DOHH2 (cell line): ENCODE measurements around the gene COPS3.

Source experiments
- H3F3A ChIP-seq: fragments of 200-600 bp; sonication (generic), shearing (Covaris generic); 2 replicates; pipeline ENCODE4 v1.6.0; 2016; ENCODE audit warnings: antibody characterized with exemption, mild to moderate bottlenecking; ENCODE audit not compliant: control insufficient read depth, insufficient read depth
- H3K27ac ChIP-seq: fragments of 200-600 bp; sonication (generic); 2 replicates; pipeline ENCODE4 v1.5.1; 2014; ENCODE audit warnings: low read depth, mild to moderate bottlenecking, low read length, moderate library complexity
- H3K27me3 ChIP-seq: fragments of 200-600 bp; sonication (generic); 2 replicates; pipeline ENCODE4 v1.6.1; 2014; ENCODE audit warnings: mild to moderate bottlenecking, low read length, mixed read lengths; ENCODE audit not compliant: control insufficient read depth
- H3K36me3 ChIP-seq: fragments of 200-600 bp; sonication (generic); 2 replicates; pipeline ENCODE4 v1.6.1; 2014; ENCODE audit warnings: mild to moderate bottlenecking, low read length, moderate library complexity, mixed read lengths; ENCODE audit not compliant: control insufficient read depth
- H3K4me1 ChIP-seq: fragments of 200-600 bp; sonication (generic); 2 replicates; pipeline ENCODE4 v1.6.1; 2014; ENCODE audit warnings: mild to moderate bottlenecking, low read length, mixed read lengths; ENCODE audit not compliant: control insufficient read depth
- H3K4me2 ChIP-seq: fragments of 200-600 bp; sonication (generic); 2 replicates; pipeline ENCODE4 v1.6.0; 2014; ENCODE audit warnings: mild to moderate bottlenecking, low read length, moderate library complexity
- H3K4me3 ChIP-seq: fragments of 200-600 bp; sonication (generic); 2 replicates; pipeline ENCODE4 v1.5.1; 2014; ENCODE audit warnings: mild to moderate bottlenecking, low read length, mixed read lengths
- H3K79me2 ChIP-seq: fragments of 200-600 bp; sonication (generic); 2 replicates; pipeline ENCODE4 v1.6.1; 2014; ENCODE audit warnings: mild to moderate bottlenecking, low read length, mixed read lengths; ENCODE audit not compliant: control insufficient read depth
- H3K9me2 ChIP-seq: fragments of 200-600 bp; sonication (generic); replicated peaks from 2 replicates; pipeline ENCODE4 v1.6.1; 2014; ENCODE audit warnings: mild to moderate bottlenecking, low read length, mixed read lengths; ENCODE audit not compliant: control insufficient read depth
- H3K9me3 ChIP-seq: fragments of 200-600 bp; sonication (generic); 2 replicates; pipeline ENCODE4 v1.6.1; 2014; ENCODE audit warnings: antibody characterized with exemption, low read length, mixed read lengths; ENCODE audit not compliant: control insufficient read depth, insufficient read depth
- H4K20me1 ChIP-seq: fragments of 200-600 bp; sonication (generic); 2 replicates; pipeline ENCODE4 v1.6.0; 2014; ENCODE audit warnings: low read depth, mild to moderate bottlenecking, antibody characterized with exemption, low read length, moderate library complexity; ENCODE audit not compliant: control insufficient read depth, insufficient read depth
- EZH2phosphoT487 ChIP-seq: fragments of 200-600 bp; sonication (generic); IDR thresholded peaks from 2 replicates; pipeline ENCODE4 v1.6.1; 2017; ENCODE audit warnings: borderline replicate concordance, mild to moderate bottlenecking, antibody characterized with exemption, low read length, moderate library complexity, mixed read lengths
- TF ChIP-seq, protein P1 (sequence below): fragments of 200-600 bp; sonication (generic); IDR thresholded peaks from one replicate; pipeline ENCODE4 v1.5.1; 2014; ENCODE audit warnings: antibody characterized with exemption, mild to moderate bottlenecking, low read depth, low read length; ENCODE audit not compliant: poor library complexity, severe bottlenecking

The COPS3 gene

DNA sequence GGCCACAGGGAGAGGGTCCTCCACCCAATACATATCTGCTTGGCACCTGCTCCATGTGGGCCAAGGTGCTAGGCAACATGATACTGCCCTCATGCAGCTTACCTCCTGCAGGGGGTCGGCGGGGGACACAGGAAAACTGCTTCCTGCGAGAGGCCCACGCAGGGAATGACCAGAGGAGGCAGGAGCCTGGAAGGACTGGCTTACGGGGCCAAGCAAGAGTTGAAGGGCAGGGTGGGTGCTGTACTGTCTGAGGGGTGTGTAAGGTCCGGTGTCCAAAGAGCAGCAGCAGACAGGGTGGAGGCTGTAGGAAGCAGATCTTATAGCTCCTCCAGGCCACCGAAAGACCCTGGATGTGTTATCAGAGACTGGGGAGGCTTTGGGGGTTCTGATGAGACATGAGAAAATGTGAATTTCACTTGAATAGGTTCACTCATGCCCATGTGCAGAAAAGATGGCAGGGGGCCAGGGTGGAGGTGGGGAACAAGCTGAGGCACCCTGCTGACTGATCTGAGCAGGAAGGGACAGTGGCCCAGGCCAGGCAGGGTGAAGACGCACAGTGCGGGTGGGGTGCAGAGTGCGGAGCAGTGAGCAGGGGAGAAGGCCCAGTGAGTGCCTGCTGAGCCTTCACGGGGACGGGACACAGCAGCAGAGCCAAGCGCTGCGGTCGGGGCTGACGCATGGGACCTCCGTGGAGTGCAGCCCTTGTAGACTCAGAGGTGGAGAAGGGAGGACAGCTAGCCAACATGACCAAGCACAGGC is 52.3 kb downstream of the COPS3 start:
- Histone ChIP-seq H3K4me3 (no peak overlapping the region), H3K9me2 (no peaks in the 10 kb centered on the region), H3F3A (no peaks in the 10 kb centered on the region), H3K79me2 (no peaks in the 10 kb centered on the region), H4K20me1 (no peaks in the 10 kb centered on the region), H3K4me1 (no peaks in the 10 kb centered on the region), H3K36me3 (peaks cover 22% of the 10 kb centered on the region), H3K4me2 (no peak overlapping the region), H3K27me3 (no peaks in the 10 kb centered on the region), H3K9me3 (no peaks in the 10 kb centered on the region), H3K27ac (no peak overlapping the region)
- TF ChIP-seq EZH2phosphoT487 = no peak
- TF ChIP-seq, protein P1, sequence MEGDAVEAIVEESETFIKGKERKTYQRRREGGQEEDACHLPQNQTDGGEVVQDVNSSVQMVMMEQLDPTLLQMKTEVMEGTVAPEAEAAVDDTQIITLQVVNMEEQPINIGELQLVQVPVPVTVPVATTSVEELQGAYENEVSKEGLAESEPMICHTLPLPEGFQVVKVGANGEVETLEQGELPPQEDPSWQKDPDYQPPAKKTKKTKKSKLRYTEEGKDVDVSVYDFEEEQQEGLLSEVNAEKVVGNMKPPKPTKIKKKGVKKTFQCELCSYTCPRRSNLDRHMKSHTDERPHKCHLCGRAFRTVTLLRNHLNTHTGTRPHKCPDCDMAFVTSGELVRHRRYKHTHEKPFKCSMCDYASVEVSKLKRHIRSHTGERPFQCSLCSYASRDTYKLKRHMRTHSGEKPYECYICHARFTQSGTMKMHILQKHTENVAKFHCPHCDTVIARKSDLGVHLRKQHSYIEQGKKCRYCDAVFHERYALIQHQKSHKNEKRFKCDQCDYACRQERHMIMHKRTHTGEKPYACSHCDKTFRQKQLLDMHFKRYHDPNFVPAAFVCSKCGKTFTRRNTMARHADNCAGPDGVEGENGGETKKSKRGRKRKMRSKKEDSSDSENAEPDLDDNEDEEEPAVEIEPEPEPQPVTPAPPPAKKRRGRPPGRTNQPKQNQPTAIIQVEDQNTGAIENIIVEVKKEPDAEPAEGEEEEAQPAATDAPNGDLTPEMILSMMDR = no peak

DNA sequence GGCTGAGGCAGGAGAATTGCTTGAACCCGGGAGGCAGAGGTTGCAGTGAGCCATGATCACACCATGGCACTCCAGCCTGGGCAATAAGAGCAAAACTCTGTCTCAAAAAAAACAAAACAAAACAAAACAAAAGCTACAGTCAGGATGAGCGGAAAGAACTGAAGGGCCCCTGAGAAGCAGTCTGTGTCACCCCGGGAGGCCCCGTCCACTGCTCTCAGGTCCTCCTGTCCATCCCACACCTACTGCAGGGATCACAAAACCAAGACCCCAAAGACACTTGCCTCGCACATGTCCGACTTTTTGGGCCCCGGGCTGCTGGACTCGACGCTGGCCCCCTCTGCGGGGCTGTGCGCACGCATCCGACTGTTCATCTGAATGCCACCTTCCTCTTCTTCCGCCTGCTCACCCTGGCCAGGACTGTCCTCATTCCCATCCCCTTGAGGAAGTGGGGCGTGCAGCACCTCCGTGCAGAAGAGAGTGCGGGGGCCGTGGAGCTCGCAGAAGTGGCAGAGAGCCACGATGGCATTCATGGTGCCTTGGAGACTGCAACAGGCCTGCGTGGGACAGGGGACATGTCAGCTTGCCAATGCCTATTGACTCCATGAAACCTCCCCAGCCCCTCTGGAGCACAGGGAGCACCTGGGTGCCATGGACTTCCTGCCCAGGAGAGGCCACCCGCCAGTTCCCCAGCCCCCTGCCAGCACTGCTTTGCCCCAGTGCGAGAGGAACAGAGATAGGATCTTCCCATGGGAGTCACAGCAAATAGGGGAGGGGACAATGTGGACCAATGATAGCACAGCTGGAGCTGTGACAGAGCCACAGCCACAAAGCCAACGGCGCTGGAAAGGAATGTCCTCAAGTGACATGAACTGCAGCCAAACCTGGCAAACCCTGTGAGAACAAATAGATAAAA is 53.2 kb downstream of the COPS3 start:
- no peak overlapping the region for H3K4me3 ChIP-seq
- no peak for TF ChIP-seq EZH2phosphoT487
- no peaks in the 10 kb centered on the region for H3K4me1 ChIP-seq
- H3K79me2 ChIP-seq = no peaks in the 10 kb centered on the region
- H3K27ac ChIP-seq = no peak overlapping the region
- no peaks in the 10 kb centered on the region for H3F3A ChIP-seq
- no peaks in the 10 kb centered on the region for H3K9me2 ChIP-seq
- no peaks in the 10 kb centered on the region for H3K27me3 ChIP-seq
- no peak overlapping the region for H3K4me2 ChIP-seq
- peaks cover 27% of the 10 kb centered on the region for H3K36me3 ChIP-seq
- H4K20me1 ChIP-seq = no peaks in the 10 kb centered on the region
- no peaks in the 10 kb centered on the region for H3K9me3 ChIP-seq

DNA sequence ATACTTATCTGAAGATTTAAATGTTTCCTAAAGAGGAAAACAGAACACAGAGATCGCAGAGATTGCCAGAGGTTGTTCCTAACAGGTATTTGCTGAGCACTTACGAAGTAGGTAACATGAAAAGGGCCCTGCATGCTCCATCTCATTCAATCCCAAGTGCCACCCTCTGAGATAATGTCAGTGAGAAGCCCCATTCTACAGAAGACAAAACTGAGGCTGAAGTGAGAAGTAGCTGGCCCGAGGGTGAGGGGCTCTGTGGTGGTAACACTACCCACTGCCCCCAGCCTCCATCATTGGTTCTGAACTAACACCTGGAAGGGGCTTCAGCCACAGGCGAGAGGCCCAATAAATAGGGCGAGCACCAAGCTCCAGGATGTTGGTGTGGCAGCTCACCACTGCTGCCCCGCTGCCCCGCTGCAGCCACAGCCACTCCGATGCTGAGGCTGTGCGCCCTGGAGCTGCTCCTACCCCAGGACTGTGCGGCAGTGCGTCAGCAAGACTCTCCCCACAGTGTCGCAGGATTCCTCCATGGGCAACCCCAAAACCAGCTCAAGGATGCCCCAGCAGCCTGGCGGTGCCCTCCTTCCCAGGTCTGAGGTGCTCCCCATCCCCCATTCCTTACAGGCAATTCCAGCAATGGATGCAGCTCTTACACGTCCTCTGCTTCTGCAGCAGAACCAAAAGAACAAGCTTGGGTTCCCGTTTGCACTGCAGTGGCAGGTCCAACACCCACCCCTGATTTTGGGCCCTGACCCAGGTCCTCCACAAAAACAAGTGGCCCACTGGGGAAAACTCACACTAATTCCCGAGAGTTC is 54.4 kb downstream of the COPS3 start:
- Histone ChIP-seq H3K9me2 (no peaks in the 10 kb centered on the region), H3K4me2 (no peak overlapping the region), H3K27ac (no peak overlapping the region), H4K20me1 (no peaks in the 10 kb centered on the region), H3K79me2 (no peaks in the 10 kb centered on the region), H3K36me3 (peaks cover 26% of the 10 kb centered on the region), H3K4me1 (no peaks in the 10 kb centered on the region), H3K9me3 (no peaks in the 10 kb centered on the region), H3K4me3 (no peak overlapping the region), H3K27me3 (no peaks in the 10 kb centered on the region), H3F3A (no peaks in the 10 kb centered on the region)
- TF ChIP-seq, protein P1 = no peak
- no peak for TF ChIP-seq EZH2phosphoT487
